GM23338 (cell line): ENCODE data around the gene STK24.

Source experiments
- CREB1 ChIP-seq: fragments of 250-450 bp; sonication (Bioruptor Pico); IDR thresholded peaks from 2 replicates; pipeline ENCODE4 v1.5.0; 2020; ENCODE audit warnings: low read depth, mild to moderate bottlenecking, moderate library complexity
- CTCF ChIP-seq, 2 experiments: fragments of 200-600 bp in 1 of 2; sonication (generic) in 1 of 2; conservative IDR thresholded peaks; 2 replicates each; pipeline versions ENCODE4 v1.5.1 to v1.6.1; 2016 to 2017; ENCODE audit warnings: antibody characterized with exemption in 2 of 2, low read depth in 2 of 2, mild to moderate bottlenecking in 2 of 2, moderate library complexity in 1 of 2
- ETS1 ChIP-seq: IDR thresholded peaks from 2 replicates; pipeline ENCODE4 v1.6.1; 2016; ENCODE audit warnings: antibody characterized with exemption
- EZH2 ChIP-seq: fragments of 200-600 bp; sonication (generic); IDR thresholded peaks from one replicate; pipeline ENCODE4 v1.8.0; 2017; ENCODE audit warnings: antibody characterized with exemption, mild to moderate bottlenecking, low read depth; ENCODE audit not compliant: unreplicated experiment
- EZH2phosphoT487 ChIP-seq: fragments of 200-600 bp; sonication (generic); IDR thresholded peaks from one replicate; pipeline ENCODE4 v1.8.1; 2018; ENCODE audit warnings: antibody characterized with exemption; ENCODE audit not compliant: unreplicated experiment
- JUNB ChIP-seq: IDR thresholded peaks from one replicate; pipeline ENCODE4 v1.6.1; 2016; ENCODE audit warnings: antibody characterized with exemption; ENCODE audit not compliant: unreplicated experiment
- POLR2AphosphoS5 ChIP-seq: IDR thresholded peaks from 2 replicates; pipeline ENCODE4 v1.6.1; 2016; ENCODE audit warnings: antibody characterized with exemption, low read depth
- STAT1 ChIP-seq: IDR thresholded peaks from one replicate; pipeline ENCODE4 v1.6.1; 2016; ENCODE audit warnings: antibody characterized with exemption; ENCODE audit not compliant: unreplicated experiment
- TF ChIP-seq, protein P1 (sequence below): IDR thresholded peaks from one replicate; pipeline ENCODE4 v1.6.1; 2018; ENCODE audit warnings: antibody characterized with exemption; ENCODE audit not compliant: unreplicated experiment
- TF ChIP-seq, protein P2 (sequence below): fragments of 250-450 bp; sonication (Bioruptor Pico); IDR thresholded peaks from 2 replicates; pipeline ENCODE4 v1.5.0; 2020; ENCODE audit warnings: mild to moderate bottlenecking, moderate library complexity

GRCh38 chr13:98462946-98463345 is 114.0 kb downstream of the STK24 start:
- TF ChIP-seq CTCF (conservative IDR thresholded peaks at IDR 0.05; ENCODE audit: low read depth in 2 of 2) (no peak), POLR2AphosphoS5 (no peak), ETS1 (no peak), STAT1 (no peak), CREB1 (CRISPR knock-in tag) (no peak), EZH2 (no peak), JUNB (no peak), EZH2phosphoT487 (no peak)
- TF ChIP-seq, protein P1, sequence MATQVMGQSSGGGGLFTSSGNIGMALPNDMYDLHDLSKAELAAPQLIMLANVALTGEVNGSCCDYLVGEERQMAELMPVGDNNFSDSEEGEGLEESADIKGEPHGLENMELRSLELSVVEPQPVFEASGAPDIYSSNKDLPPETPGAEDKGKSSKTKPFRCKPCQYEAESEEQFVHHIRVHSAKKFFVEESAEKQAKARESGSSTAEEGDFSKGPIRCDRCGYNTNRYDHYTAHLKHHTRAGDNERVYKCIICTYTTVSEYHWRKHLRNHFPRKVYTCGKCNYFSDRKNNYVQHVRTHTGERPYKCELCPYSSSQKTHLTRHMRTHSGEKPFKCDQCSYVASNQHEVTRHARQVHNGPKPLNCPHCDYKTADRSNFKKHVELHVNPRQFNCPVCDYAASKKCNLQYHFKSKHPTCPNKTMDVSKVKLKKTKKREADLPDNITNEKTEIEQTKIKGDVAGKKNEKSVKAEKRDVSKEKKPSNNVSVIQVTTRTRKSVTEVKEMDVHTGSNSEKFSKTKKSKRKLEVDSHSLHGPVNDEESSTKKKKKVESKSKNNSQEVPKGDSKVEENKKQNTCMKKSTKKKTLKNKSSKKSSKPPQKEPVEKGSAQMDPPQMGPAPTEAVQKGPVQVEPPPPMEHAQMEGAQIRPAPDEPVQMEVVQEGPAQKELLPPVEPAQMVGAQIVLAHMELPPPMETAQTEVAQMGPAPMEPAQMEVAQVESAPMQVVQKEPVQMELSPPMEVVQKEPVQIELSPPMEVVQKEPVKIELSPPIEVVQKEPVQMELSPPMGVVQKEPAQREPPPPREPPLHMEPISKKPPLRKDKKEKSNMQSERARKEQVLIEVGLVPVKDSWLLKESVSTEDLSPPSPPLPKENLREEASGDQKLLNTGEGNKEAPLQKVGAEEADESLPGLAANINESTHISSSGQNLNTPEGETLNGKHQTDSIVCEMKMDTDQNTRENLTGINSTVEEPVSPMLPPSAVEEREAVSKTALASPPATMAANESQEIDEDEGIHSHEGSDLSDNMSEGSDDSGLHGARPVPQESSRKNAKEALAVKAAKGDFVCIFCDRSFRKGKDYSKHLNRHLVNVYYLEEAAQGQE: no peak
- TF ChIP-seq, protein P2, sequence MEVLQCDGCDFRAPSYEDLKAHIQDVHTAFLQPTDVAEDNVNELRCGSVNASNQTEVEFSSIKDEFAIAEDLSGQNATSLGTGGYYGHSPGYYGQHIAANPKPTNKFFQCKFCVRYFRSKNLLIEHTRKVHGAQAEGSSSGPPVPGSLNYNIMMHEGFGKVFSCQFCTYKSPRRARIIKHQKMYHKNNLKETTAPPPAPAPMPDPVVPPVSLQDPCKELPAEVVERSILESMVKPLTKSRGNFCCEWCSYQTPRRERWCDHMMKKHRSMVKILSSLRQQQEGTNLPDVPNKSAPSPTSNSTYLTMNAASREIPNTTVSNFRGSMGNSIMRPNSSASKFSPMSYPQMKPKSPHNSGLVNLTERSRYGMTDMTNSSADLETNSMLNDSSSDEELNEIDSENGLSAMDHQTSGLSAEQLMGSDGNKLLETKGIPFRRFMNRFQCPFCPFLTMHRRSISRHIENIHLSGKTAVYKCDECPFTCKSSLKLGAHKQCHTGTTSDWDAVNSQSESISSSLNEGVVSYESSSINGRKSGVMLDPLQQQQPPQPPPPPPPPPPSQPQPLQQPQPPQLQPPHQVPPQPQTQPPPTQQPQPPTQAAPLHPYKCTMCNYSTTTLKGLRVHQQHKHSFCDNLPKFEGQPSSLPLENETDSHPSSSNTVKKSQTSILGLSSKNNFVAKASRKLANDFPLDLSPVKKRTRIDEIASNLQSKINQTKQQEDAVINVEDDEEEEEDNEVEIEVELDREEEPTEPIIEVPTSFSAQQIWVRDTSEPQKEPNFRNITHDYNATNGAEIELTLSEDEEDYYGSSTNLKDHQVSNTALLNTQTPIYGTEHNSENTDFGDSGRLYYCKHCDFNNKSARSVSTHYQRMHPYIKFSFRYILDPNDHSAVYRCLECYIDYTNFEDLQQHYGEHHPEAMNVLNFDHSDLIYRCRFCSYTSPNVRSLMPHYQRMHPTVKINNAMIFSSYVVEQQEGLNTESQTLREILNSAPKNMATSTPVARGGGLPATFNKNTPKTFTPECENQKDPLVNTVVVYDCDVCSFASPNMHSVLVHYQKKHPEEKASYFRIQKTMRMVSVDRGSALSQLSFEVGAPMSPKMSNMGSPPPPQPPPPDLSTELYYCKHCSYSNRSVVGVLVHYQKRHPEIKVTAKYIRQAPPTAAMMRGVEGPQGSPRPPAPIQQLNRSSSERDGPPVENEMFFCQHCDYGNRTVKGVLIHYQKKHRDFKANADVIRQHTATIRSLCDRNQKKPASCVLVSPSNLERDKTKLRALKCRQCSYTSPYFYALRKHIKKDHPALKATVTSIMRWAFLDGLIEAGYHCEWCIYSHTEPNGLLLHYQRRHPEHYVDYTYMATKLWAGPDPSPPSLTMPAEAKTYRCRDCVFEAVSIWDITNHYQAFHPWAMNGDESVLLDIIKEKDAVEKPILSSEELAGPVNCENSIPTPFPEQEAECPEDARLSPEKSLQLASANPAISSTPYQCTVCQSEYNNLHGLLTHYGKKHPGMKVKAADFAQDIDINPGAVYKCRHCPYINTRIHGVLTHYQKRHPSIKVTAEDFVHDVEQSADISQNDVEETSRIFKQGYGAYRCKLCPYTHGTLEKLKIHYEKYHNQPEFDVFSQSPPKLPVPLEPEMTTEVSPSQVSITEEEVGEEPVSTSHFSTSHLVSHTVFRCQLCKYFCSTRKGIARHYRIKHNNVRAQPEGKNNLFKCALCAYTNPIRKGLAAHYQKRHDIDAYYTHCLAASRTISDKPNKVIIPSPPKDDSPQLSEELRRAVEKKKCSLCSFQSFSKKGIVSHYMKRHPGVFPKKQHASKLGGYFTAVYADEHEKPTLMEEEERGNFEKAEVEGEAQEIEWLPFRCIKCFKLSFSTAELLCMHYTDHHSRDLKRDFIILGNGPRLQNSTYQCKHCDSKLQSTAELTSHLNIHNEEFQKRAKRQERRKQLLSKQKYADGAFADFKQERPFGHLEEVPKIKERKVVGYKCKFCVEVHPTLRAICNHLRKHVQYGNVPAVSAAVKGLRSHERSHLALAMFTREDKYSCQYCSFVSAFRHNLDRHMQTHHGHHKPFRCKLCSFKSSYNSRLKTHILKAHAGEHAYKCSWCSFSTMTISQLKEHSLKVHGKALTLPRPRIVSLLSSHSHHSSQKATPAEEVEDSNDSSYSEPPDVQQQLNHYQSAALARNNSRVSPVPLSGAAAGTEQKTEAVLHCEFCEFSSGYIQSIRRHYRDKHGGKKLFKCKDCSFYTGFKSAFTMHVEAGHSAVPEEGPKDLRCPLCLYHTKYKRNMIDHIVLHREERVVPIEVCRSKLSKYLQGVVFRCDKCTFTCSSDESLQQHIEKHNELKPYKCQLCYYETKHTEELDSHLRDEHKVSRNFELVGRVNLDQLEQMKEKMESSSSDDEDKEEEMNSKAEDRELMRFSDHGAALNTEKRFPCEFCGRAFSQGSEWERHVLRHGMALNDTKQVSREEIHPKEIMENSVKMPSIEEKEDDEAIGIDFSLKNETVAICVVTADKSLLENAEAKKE: no peak
